Measurements from ENCODE around the gene SLC16A2. TPM values are rescaled to one million over a fixed set of nuclear protein-coding genes. Genes with fewer than 3 reads are reported as not detected.

SLC16A2 gene
- total RNA-seq, 1 experiment from 2014 or later = 8.5 TPM

GRCh38 chrX:74500555-74500954 is 79.3 kb downstream of the SLC16A2 start:
- no peaks in the 10 kb centered on the region for H3K36me3 ChIP-seq (ENCODE audit: low read depth, low read length)
- no peaks in the 10 kb centered on the region for H3K9me2 ChIP-seq (replicated peaks; ENCODE audit: low read length)
- no peak overlapping the region for H3K4me3 ChIP-seq (ENCODE audit: low read length)
- no peak overlapping the region for H3K27ac ChIP-seq (ENCODE audit: low read length)
- no peaks in the 10 kb centered on the region for H4K20me1 ChIP-seq (ENCODE audit: low read length)
- ATAC-seq (no peak), DNase-seq (no peak)
- no peaks in the 10 kb centered on the region for H3K9me3 ChIP-seq (ENCODE audit: low read length)
- H3K4me2 ChIP-seq (ENCODE audit: low read length) = no peak overlapping the region
- no peaks in the 10 kb centered on the region for H3K27me3 ChIP-seq (ENCODE audit: low read length)
- CTCF ChIA-PET = no interaction called here
- intact Hi-C loops (cut with micrococcal nuclease) = no loop called here
- no TSS peak for BruUV-seq (replicated peaks)
- POLR2A ChIA-PET (ENCODE audit: unreplicated experiment) = no interaction called here
- H2AFZ ChIP-seq (ENCODE audit: low read length) = no peak overlapping the region
- no peaks in the 10 kb centered on the region for H3K79me2 ChIP-seq (ENCODE audit: low read length)
- H3K4me1 ChIP-seq (ENCODE audit: insufficient read depth, low read length) = no peaks in the 10 kb centered on the region
- H3F3A ChIP-seq (ENCODE audit: low read length, unreplicated experiment) = no peaks in the 10 kb centered on the region
- TF ChIP-seq EZH2 (IDR thresholded peaks at IDR 0.05; ENCODE audit: low read length, unreplicated experiment) (no peak), CTCF (conservative IDR thresholded peaks at IDR 0.05; ENCODE audit: low read depth, low read length) (no peak), EZH2phosphoT487 (IDR thresholded peaks at IDR 0.05; ENCODE audit: borderline replicate concordance, low read length) (no peak)
- H3K9ac ChIP-seq (ENCODE audit: low read length) = no peak overlapping the region

GRCh38 chrX:74505437-74505836 is 84.1 kb downstream of the SLC16A2 start:
- POLR2A ChIA-PET (ENCODE audit: unreplicated experiment) = no interaction called here
- ATAC-seq = no peak

GRCh38 chrX:74506317-74507115 is 85.2 kb downstream of the SLC16A2 start:
- Histone ChIP-seq H3K4me2 (ENCODE audit: low read length) (no peak overlapping the region), H3F3A (ENCODE audit: low read length, unreplicated experiment) (no peaks in the 10 kb centered on the region), H3K27me3 (ENCODE audit: low read length) (no peaks in the 10 kb centered on the region), H3K27ac (ENCODE audit: low read length) (no peak overlapping the region), H4K20me1 (ENCODE audit: low read length) (no peaks in the 10 kb centered on the region), H3K9me3 (ENCODE audit: low read length) (no peaks in the 10 kb centered on the region), H2AFZ (ENCODE audit: low read length) (no peak overlapping the region), H3K36me3 (ENCODE audit: low read depth, low read length) (no peaks in the 10 kb centered on the region), H3K9ac (ENCODE audit: low read length) (no peak overlapping the region), H3K4me3 (ENCODE audit: low read length) (no peak overlapping the region), H3K4me1 (ENCODE audit: insufficient read depth, low read length) (no peaks in the 10 kb centered on the region), H3K9me2 (replicated peaks; ENCODE audit: low read length) (no peaks in the 10 kb centered on the region), H3K79me2 (ENCODE audit: low read length) (no peaks in the 10 kb centered on the region)
- intact Hi-C loops (cut with micrococcal nuclease) = no loop called here
- TF ChIP-seq EZH2phosphoT487 (IDR thresholded peaks at IDR 0.05; ENCODE audit: borderline replicate concordance, low read length) = no peak
- TF ChIP-seq EZH2 (IDR thresholded peaks at IDR 0.05; ENCODE audit: low read length, unreplicated experiment) = no peak
- TF ChIP-seq CTCF (conservative IDR thresholded peaks at IDR 0.05; ENCODE audit: low read depth, low read length) = no peak
- ChIA-PET POLR2A (ENCODE audit: unreplicated experiment) (no interaction called here), CTCF (no interaction called here)
- no peak for DNase-seq
- no TSS peak for BruUV-seq (replicated peaks)
- ATAC-seq = no peak

More at GRCh38 chrX:74505437-74505836, 84.1 kb downstream of the SLC16A2 start:
- H3K9ac ChIP-seq (ENCODE audit: low read length) = no peak overlapping the region
- H3K27me3 ChIP-seq (ENCODE audit: low read length) = no peaks in the 10 kb centered on the region
- no peaks in the 10 kb centered on the region for H3K4me1 ChIP-seq (ENCODE audit: insufficient read depth, low read length)
- DNase-seq = no peak
- BruUV-seq (replicated peaks) = no TSS peak
- H3K4me2 ChIP-seq (ENCODE audit: low read length) = no peak overlapping the region
- no peaks in the 10 kb centered on the region for H3K9me3 ChIP-seq (ENCODE audit: low read length)
- no peaks in the 10 kb centered on the region for H3K36me3 ChIP-seq (ENCODE audit: low read depth, low read length)
- intact Hi-C loops (cut with micrococcal nuclease) = no loop called here
- no peak for TF ChIP-seq EZH2phosphoT487 (IDR thresholded peaks at IDR 0.05; ENCODE audit: borderline replicate concordance, low read length)
- no peaks in the 10 kb centered on the region for H4K20me1 ChIP-seq (ENCODE audit: low read length)
- no peaks in the 10 kb centered on the region for H3F3A ChIP-seq (ENCODE audit: low read length, unreplicated experiment)
- H3K79me2 ChIP-seq (ENCODE audit: low read length) = no peaks in the 10 kb centered on the region
- CTCF ChIA-PET = no interaction called here
- H2AFZ ChIP-seq (ENCODE audit: low read length) = no peak overlapping the region
- H3K9me2 ChIP-seq (replicated peaks; ENCODE audit: low read length) = no peaks in the 10 kb centered on the region
- no peak overlapping the region for H3K27ac ChIP-seq (ENCODE audit: low read length)
- no peak overlapping the region for H3K4me3 ChIP-seq (ENCODE audit: low read length)

Data from PC-3 (cell line).